GM12878 (cell line): ENCODE measurements around the gene ARHGDIA.
A peak's percentile ranks its signal among the peaks of the same experiment; 100 is the strongest.

Source experiments
- BRCA1 ChIP-seq: IDR thresholded peaks from 2 replicates; pipeline ENCODE4 v1.6.1; 2011; ENCODE audit warnings: low read depth, low read length, improper control_type of control experiment
- EZH2 ChIP-seq: IDR thresholded peaks from 2 replicates; pipeline ENCODE4 v1.6.1; 2012; ENCODE audit warnings: low read depth, mild to moderate bottlenecking, control low read depth, inconsistent platforms, low read length, borderline replicate concordance; ENCODE audit not compliant: control insufficient read depth
- TF ChIP-seq, protein P1 (sequence below): IDR thresholded peaks from 2 replicates; pipeline ENCODE4 v1.6.1; 2011; ENCODE audit warnings: low read depth, mild to moderate bottlenecking, low read length, moderate library complexity, borderline replicate concordance; ENCODE audit errors: extremely low read depth
- TF ChIP-seq, protein P2 (sequence below), 3 experiments: IDR thresholded peaks in 2 of 3; conservative IDR thresholded peaks in 1 of 3; 2 replicates each; pipeline ENCODE4 v1.5.1; 2011; ENCODE audit warnings: low read depth in 3 of 3, low read length in 3 of 3, mild to moderate bottlenecking in 3 of 3, control low read depth in 2 of 3, moderate library complexity in 2 of 3, inconsistent platforms in 1 of 3, mixed read lengths in 1 of 3; ENCODE audit not compliant: control insufficient read depth in 2 of 3, insufficient read depth in 1 of 3; ENCODE audit errors: extremely low read depth in 1 of 3
- TF ChIP-seq, protein P3 (sequence below): IDR thresholded peaks from 2 replicates; pipeline ENCODE4 v1.6.1; 2012; ENCODE audit warnings: low read depth, low read length, improper control_type of control experiment
- TF ChIP-seq, protein P4 (sequence below): IDR thresholded peaks from 2 replicates; pipeline ENCODE4 v1.6.1; 2012; ENCODE audit warnings: mild to moderate bottlenecking, low read depth, low read length
- TF ChIP-seq, protein P5 (sequence below): IDR thresholded peaks from 2 replicates; pipeline ENCODE4 v1.6.1; 2012; ENCODE audit warnings: low read length, inconsistent platforms

DNA sequence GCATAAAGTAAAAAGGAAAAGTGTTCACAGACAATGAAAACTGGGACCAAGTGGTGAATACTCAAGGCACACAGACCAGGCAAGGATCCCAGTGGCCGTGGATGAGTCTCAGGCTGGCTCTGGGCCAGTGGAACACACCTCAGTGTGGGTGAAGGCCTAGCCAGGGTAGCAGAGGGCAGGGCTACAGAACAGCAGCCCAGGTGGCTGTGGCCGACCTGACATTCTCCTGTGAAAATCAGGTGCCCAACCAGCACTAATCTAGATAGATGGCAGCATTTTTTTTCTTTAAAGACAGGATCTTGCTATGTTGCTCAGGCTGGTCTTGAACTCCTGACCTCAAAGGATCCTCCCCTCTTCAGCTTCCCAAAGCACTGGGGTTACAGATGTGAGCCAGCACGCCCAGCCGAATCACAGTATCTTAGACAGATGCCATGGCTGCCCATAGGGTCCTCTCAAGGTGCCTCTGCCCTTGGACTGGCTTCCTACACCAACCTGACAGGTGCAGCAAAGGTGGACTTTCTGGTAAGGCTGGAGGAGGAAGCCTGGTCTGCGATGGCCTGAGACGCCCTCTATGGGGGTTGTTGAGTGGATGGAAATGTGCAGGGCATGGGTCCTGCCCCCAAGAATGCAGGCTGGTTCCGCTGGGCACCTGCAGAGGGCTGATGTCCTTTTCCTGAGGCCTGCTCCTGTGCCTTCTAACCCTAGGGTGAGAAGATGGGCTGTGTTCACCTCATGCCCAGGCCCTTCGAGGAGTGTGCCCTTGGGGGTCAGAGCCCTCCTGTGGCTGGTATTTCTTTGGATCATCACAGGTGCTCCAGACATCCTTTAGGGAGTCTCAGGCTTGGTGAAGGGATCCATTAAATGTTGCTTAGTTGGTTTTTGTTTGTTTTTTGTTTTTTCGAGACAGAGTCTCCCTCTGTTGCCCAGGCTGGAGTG, 7.0 kb downstream of the ARHGDIA start:
- TF ChIP-seq, protein P1, sequence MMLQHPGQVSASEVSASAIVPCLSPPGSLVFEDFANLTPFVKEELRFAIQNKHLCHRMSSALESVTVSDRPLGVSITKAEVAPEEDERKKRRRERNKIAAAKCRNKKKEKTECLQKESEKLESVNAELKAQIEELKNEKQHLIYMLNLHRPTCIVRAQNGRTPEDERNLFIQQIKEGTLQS: no peak
- TF ChIP-seq EZH2 (no peak), BRCA1 (no peak)
- TF ChIP-seq, protein P2, sequence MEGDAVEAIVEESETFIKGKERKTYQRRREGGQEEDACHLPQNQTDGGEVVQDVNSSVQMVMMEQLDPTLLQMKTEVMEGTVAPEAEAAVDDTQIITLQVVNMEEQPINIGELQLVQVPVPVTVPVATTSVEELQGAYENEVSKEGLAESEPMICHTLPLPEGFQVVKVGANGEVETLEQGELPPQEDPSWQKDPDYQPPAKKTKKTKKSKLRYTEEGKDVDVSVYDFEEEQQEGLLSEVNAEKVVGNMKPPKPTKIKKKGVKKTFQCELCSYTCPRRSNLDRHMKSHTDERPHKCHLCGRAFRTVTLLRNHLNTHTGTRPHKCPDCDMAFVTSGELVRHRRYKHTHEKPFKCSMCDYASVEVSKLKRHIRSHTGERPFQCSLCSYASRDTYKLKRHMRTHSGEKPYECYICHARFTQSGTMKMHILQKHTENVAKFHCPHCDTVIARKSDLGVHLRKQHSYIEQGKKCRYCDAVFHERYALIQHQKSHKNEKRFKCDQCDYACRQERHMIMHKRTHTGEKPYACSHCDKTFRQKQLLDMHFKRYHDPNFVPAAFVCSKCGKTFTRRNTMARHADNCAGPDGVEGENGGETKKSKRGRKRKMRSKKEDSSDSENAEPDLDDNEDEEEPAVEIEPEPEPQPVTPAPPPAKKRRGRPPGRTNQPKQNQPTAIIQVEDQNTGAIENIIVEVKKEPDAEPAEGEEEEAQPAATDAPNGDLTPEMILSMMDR (IDR thresholded peaks at IDR 0.05 in 2 of 3, conservative IDR thresholded peaks at IDR 0.05 in 1 of 3; ENCODE audit: control insufficient read depth in 2 of 3, extremely low read depth in 1 of 3, insufficient read depth in 1 of 3, low read depth in 3 of 3, low read length in 3 of 3): peak in 1 of 3 experiments; percentile 0; a peak in 1 of 6 replicates
- TF ChIP-seq, protein P3, sequence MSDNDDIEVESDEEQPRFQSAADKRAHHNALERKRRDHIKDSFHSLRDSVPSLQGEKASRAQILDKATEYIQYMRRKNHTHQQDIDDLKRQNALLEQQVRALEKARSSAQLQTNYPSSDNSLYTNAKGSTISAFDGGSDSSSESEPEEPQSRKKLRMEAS: no peak
- TF ChIP-seq, protein P4, sequence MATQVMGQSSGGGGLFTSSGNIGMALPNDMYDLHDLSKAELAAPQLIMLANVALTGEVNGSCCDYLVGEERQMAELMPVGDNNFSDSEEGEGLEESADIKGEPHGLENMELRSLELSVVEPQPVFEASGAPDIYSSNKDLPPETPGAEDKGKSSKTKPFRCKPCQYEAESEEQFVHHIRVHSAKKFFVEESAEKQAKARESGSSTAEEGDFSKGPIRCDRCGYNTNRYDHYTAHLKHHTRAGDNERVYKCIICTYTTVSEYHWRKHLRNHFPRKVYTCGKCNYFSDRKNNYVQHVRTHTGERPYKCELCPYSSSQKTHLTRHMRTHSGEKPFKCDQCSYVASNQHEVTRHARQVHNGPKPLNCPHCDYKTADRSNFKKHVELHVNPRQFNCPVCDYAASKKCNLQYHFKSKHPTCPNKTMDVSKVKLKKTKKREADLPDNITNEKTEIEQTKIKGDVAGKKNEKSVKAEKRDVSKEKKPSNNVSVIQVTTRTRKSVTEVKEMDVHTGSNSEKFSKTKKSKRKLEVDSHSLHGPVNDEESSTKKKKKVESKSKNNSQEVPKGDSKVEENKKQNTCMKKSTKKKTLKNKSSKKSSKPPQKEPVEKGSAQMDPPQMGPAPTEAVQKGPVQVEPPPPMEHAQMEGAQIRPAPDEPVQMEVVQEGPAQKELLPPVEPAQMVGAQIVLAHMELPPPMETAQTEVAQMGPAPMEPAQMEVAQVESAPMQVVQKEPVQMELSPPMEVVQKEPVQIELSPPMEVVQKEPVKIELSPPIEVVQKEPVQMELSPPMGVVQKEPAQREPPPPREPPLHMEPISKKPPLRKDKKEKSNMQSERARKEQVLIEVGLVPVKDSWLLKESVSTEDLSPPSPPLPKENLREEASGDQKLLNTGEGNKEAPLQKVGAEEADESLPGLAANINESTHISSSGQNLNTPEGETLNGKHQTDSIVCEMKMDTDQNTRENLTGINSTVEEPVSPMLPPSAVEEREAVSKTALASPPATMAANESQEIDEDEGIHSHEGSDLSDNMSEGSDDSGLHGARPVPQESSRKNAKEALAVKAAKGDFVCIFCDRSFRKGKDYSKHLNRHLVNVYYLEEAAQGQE: no peak
- TF ChIP-seq, protein P5, sequence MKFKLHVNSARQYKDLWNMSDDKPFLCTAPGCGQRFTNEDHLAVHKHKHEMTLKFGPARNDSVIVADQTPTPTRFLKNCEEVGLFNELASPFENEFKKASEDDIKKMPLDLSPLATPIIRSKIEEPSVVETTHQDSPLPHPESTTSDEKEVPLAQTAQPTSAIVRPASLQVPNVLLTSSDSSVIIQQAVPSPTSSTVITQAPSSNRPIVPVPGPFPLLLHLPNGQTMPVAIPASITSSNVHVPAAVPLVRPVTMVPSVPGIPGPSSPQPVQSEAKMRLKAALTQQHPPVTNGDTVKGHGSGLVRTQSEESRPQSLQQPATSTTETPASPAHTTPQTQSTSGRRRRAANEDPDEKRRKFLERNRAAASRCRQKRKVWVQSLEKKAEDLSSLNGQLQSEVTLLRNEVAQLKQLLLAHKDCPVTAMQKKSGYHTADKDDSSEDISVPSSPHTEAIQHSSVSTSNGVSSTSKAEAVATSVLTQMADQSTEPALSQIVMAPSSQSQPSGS: no peak
